ENCODE measurements around the gene HOXB8.

HOXB8 gene

GRCh38 chr17:48563867-48564187, 51.3 kb downstream of the HOXB8 start:
- CTCF ChIA-PET = interaction anchor here (0.6 to 0.7 kb wide), 2 partner anchors 62 to 95 kb away, joined by 3 read pairs; no protein-coding TSS in a partner anchor

GRCh38 chr17:48563385-48563838, 51.7 kb downstream of the HOXB8 start:
- no peak for DNase-seq (ENCODE audit: extremely low spot score)
- TF ChIP-seq LEF1 (IDR thresholded peaks at IDR 0.05; ENCODE audit: borderline replicate concordance) (no peak), NFRKB (IDR thresholded peaks at IDR 0.05) (no peak), TARDBP (IDR thresholded peaks at IDR 0.05) (no peak), ELF4 (IDR thresholded peaks at IDR 0.05) (no peak), FOXK2 (IDR thresholded peaks at IDR 0.05) (no peak), HDGF (IDR thresholded peaks at IDR 0.05; ENCODE audit: borderline replicate concordance) (no peak), PKNOX1 (IDR thresholded peaks at IDR 0.05) (peak; percentile 89), FOXA1 (IDR thresholded peaks at IDR 0.05) (no peak)
- ChIA-PET CTCF (interaction anchor here (0.6 to 0.7 kb wide), 2 partner anchors 62 to 95 kb away, joined by 3 read pairs; no protein-coding TSS in a partner anchor), POLR2A (interaction anchor here (0.9 to 2.3 kb wide), 2 partner anchors 16 to 24 kb away, joined by 4 to 9 read pairs; no protein-coding TSS in a partner anchor)

More at GRCh38 chr17:48563867-48564187, 51.3 kb downstream of the HOXB8 start:
- TF ChIP-seq ELF4 (IDR thresholded peaks at IDR 0.05) (no peak), LEF1 (IDR thresholded peaks at IDR 0.05; ENCODE audit: borderline replicate concordance) (no peak), FOXM1 (IDR thresholded peaks at IDR 0.05; ENCODE audit: borderline replicate concordance) (no peak), PKNOX1 (IDR thresholded peaks at IDR 0.05) (no peak), L3MBTL2 (conservative IDR thresholded peaks at IDR 0.05) (no peak), TARDBP (IDR thresholded peaks at IDR 0.05) (no peak), NFRKB (IDR thresholded peaks at IDR 0.05) (no peak), SP1 (IDR thresholded peaks at IDR 0.05) (no peak), HDGF (IDR thresholded peaks at IDR 0.05; ENCODE audit: borderline replicate concordance) (no peak), BHLHE40 (IDR thresholded peaks at IDR 0.05; ENCODE audit: borderline replicate concordance) (no peak), FOXA1 (IDR thresholded peaks at IDR 0.05) (no peak), CTBP1 (IDR thresholded peaks at IDR 0.05; ENCODE audit: borderline replicate concordance) (no peak), SUZ12 (IDR thresholded peaks at IDR 0.05) (no peak), ARNT (IDR thresholded peaks at IDR 0.05) (no peak), ZNF384 (IDR thresholded peaks at IDR 0.05) (no peak), FOXK2 (IDR thresholded peaks at IDR 0.05) (no peak)
- POLR2A ChIA-PET = interaction anchor here (0.9 to 2.3 kb wide), 2 partner anchors 16 to 24 kb away, joined by 4 to 9 read pairs; no protein-coding TSS in a partner anchor
- no peak for DNase-seq (ENCODE audit: extremely low spot score)

GRCh38 chr17:48562934-48563333, 52.2 kb downstream of the HOXB8 start:
- no peak for TF ChIP-seq PKNOX1 (IDR thresholded peaks at IDR 0.05)
- no peak for TF ChIP-seq LEF1 (IDR thresholded peaks at IDR 0.05; ENCODE audit: borderline replicate concordance)
- no peak for TF ChIP-seq FOXA1 (IDR thresholded peaks at IDR 0.05)
- no peak for TF ChIP-seq ELF4 (IDR thresholded peaks at IDR 0.05)
- TF ChIP-seq TARDBP (IDR thresholded peaks at IDR 0.05) = no peak
- no peak for TF ChIP-seq SUZ12 (IDR thresholded peaks at IDR 0.05)
- TF ChIP-seq CTBP1 (IDR thresholded peaks at IDR 0.05; ENCODE audit: borderline replicate concordance) = no peak
- no peak for TF ChIP-seq ARNT (IDR thresholded peaks at IDR 0.05)
- no peak for TF ChIP-seq NFRKB (IDR thresholded peaks at IDR 0.05)
- TF ChIP-seq ZNF384 (IDR thresholded peaks at IDR 0.05) = no peak
- TF ChIP-seq FOXK2 (IDR thresholded peaks at IDR 0.05) = no peak
- TF ChIP-seq FOXM1 (IDR thresholded peaks at IDR 0.05; ENCODE audit: borderline replicate concordance) = no peak
- TF ChIP-seq L3MBTL2 (conservative IDR thresholded peaks at IDR 0.05) = no peak
- no peak for TF ChIP-seq SP1 (IDR thresholded peaks at IDR 0.05)
- CTCF ChIA-PET = interaction anchor here (0.6 to 1.4 kb wide), 6 partner anchors 16 to 84 kb away, joined by 3 to 4 read pairs (median 3); no protein-coding TSS in a partner anchor
- no peak for DNase-seq (ENCODE audit: extremely low spot score)
- POLR2A ChIA-PET = interaction anchor here (0.9 to 2.3 kb wide), 4 partner anchors 12 to 25 kb away, joined by 3 to 9 read pairs (median 4); no protein-coding TSS in a partner anchor
